IMR-90 (cell line): Measurements from ENCODE around the gene RPLP1. TPM values are rescaled to one million over a fixed set of nuclear protein-coding genes. Genes with fewer than 3 reads are reported as not detected.

Experiments
- ATAC-seq: fragments of 200-7000 bp; cut with Tn5 transposase; 2 replicates; pipeline ENCODE4 v1.9.1; 2020; ENCODE audit warnings: low read depth, mild to moderate bottlenecking, moderate library complexity
- BruUV-seq: library from RNA; stranded (reverse); fragments of 400-500 nt; replicated peaks from 2 replicates; lab custom pipeline; 2021; lab: Mats Ljungman, UMichigan
- CTCF ChIA-PET: fragments of 300-600 bp; formaldehyde crosslinking; extraction: SDS; loops from one replicate; lab custom pipeline; 2021; ENCODE audit warnings: antibody characterized with exemption; lab: Yijun Ruan, JAX
- POLR2A ChIA-PET: fragments of 300-600 bp; sonication (Branson Sonifier 250); formaldehyde crosslinking; loops from one replicate; lab custom pipeline; 2022; ENCODE audit warnings: antibody characterized with exemption; ENCODE audit not compliant: unreplicated experiment; lab: Charles Lee
- DNase-seq: peaks from one replicate; pipeline ENCODE4 v3.0.0; 2013
- H2AFZ ChIP-seq: replicated peaks from 2 replicates; pipeline ENCODE3; 2013; ENCODE audit warnings: low read length, mild to moderate bottlenecking; ENCODE audit not compliant: poor library complexity
- H2AK5ac ChIP-seq: 2 replicates; pipeline ENCODE4 v1.6.1; 2013; ENCODE audit warnings: low read depth, low read length, inconsistent platforms
- H2AK9ac ChIP-seq: replicated peaks from 2 replicates; pipeline ENCODE3; 2013; ENCODE audit warnings: mild to moderate bottlenecking, low read depth, low read length, moderate library complexity; ENCODE audit not compliant: poor library complexity
- H2BK120ac ChIP-seq: 2 replicates; pipeline ENCODE4 v1.6.1; 2013; ENCODE audit warnings: low read depth, low read length, inconsistent platforms
- H2BK15ac ChIP-seq: 3 replicates; pipeline ENCODE4 v1.6.1; 2013; ENCODE audit warnings: low read depth, low read length, inconsistent platforms
- H2BK20ac ChIP-seq: 2 replicates; pipeline ENCODE4 v1.6.1; 2013; ENCODE audit warnings: low read depth, mild to moderate bottlenecking, inconsistent platforms, low read length, moderate library complexity
- H2BK5ac ChIP-seq: 2 replicates; pipeline ENCODE4 v1.6.1; 2013; ENCODE audit warnings: mild to moderate bottlenecking, low read depth, low read length, inconsistent platforms; ENCODE audit not compliant: poor library complexity, severe bottlenecking
- H3K14ac ChIP-seq: replicated peaks from 2 replicates; pipeline ENCODE4 v1.6.1; 2013; ENCODE audit warnings: low read depth, low read length, inconsistent platforms
- H3K18ac ChIP-seq: 2 replicates; pipeline ENCODE4 v1.6.1; 2013; ENCODE audit warnings: low read depth, low read length, control low read depth
- H3K23ac ChIP-seq: 2 replicates; pipeline ENCODE4 v1.6.1; 2013; ENCODE audit warnings: low read depth, low read length, inconsistent platforms
- H3K27ac ChIP-seq: 2 replicates; pipeline ENCODE4 v1.5.1; 2013; ENCODE audit warnings: mild to moderate bottlenecking, control low read depth, low read length; ENCODE audit not compliant: insufficient read depth
- H3K27me3 ChIP-seq: 2 replicates; pipeline ENCODE4 v1.6.1; 2013; ENCODE audit warnings: low read length; ENCODE audit not compliant: control insufficient read depth, insufficient read depth
- H3K36me3 ChIP-seq: 2 replicates; pipeline ENCODE4 v1.6.1; 2013; ENCODE audit warnings: low read length, mixed read lengths; ENCODE audit not compliant: control insufficient read depth, insufficient read depth
- H3K4ac ChIP-seq: 2 replicates; pipeline ENCODE4 v1.6.1; 2013; ENCODE audit warnings: low read depth, low read length, inconsistent platforms
- H3K4me1 ChIP-seq: 2 replicates; pipeline ENCODE4 v1.6.1; 2013; ENCODE audit warnings: low read length, mixed read lengths; ENCODE audit not compliant: control insufficient read depth, insufficient read depth
- H3K4me2 ChIP-seq: 2 replicates; pipeline ENCODE4 v1.6.1; 2013; ENCODE audit warnings: low read depth, mild to moderate bottlenecking, control low read depth, low read length, moderate library complexity
- H3K4me3 ChIP-seq: 2 replicates; pipeline ENCODE4 v1.5.1; 2013; ENCODE audit warnings: low read depth, mild to moderate bottlenecking, control low read depth, low read length, moderate library complexity; ENCODE audit not compliant: insufficient read depth
- H3K56ac ChIP-seq: 2 replicates; pipeline ENCODE4 v1.6.1; 2013; ENCODE audit warnings: low read length, inconsistent platforms; ENCODE audit not compliant: insufficient read depth; ENCODE audit errors: extremely low read depth
- H3K79me1 ChIP-seq, 2 experiments: 2 replicates each; pipeline ENCODE4 v1.6.1; 2013; ENCODE audit warnings: low read length in 2 of 2, inconsistent platforms in 1 of 2, low read depth in 1 of 2
- H3K9ac ChIP-seq: 2 replicates; pipeline ENCODE4 v1.6.1; 2013; ENCODE audit warnings: low read depth, low read length, control low read depth
- H3K9me1 ChIP-seq: 2 replicates; pipeline ENCODE4 v1.6.1; 2013; ENCODE audit warnings: low read length, inconsistent platforms; ENCODE audit not compliant: insufficient read depth
- H3K9me3 ChIP-seq: 2 replicates; pipeline ENCODE4 v1.6.1; 2013; ENCODE audit warnings: low read length; ENCODE audit not compliant: control insufficient read depth, insufficient read depth
- H4K20me1 ChIP-seq: 2 replicates; pipeline ENCODE4 v1.6.1; 2013; ENCODE audit warnings: low read length, inconsistent platforms; ENCODE audit not compliant: insufficient read depth
- H4K5ac ChIP-seq: 2 replicates; pipeline ENCODE4 v1.6.1; 2013; ENCODE audit warnings: mild to moderate bottlenecking, low read depth, low read length, control low read depth
- H4K8ac ChIP-seq, 2 experiments: 2 replicates each; pipeline ENCODE4 v1.6.1; 2013; ENCODE audit warnings: low read depth in 2 of 2, low read length in 2 of 2, control low read depth in 1 of 2, inconsistent platforms in 1 of 2
- H4K91ac ChIP-seq: 2 replicates; pipeline ENCODE4 v1.6.1; 2013; ENCODE audit warnings: low read depth, low read length, inconsistent platforms; ENCODE audit not compliant: insufficient read depth
- FOS ChIP-seq: fragments of 150-350 bp; IDR thresholded peaks from 2 replicates; pipeline ENCODE4 v1.6.1; 2016; ENCODE audit warnings: low read depth, low read length
- NFE2L2 ChIP-seq: fragments of 150-350 bp; IDR thresholded peaks from 2 replicates; pipeline ENCODE4 v1.6.1; 2016; ENCODE audit warnings: low read depth, mild to moderate bottlenecking, low read length
- SMC3 ChIP-seq: fragments of 150-350 bp; IDR thresholded peaks from 2 replicates; pipeline ENCODE4 v1.6.1; 2016; ENCODE audit warnings: low read depth, mild to moderate bottlenecking, antibody characterized with exemption, low read length, moderate library complexity
- WGBS, 2 experiments: methylation state at CpG; one replicate each; pipeline versions ENCODE4 v1.1.5 to v1.1.7; 2013; ENCODE audit warnings: missing lambda C conversion rate in 2 of 2; ENCODE audit not compliant: insufficient read length in 1 of 2; ENCODE audit errors: extremely low coverage in 2 of 2; 5-methylcytosine and 5-hydroxymethylcytosine counted together
- dilution Hi-C: fragments of 300-500 bp; cut with HindIII; formaldehyde crosslinking; loops from one replicate; pipeline ENCODE4 v1.14.3; 2018; ENCODE audit warnings: low sequenced_read_pairs; ENCODE audit not compliant: unreplicated experiment
- in situ Hi-C: fragments of 300-500 bp; cut with MboI; formaldehyde crosslinking; loops from 3 replicates; pipeline ENCODE4 v1.14.3; 2019; ENCODE audit warnings: low sequenced_read_pairs, inconsistent platforms, mixed read lengths
- intact Hi-C: fragments of 100-400 bp; cut with micrococcal nuclease; formaldehyde crosslinking; loops from 2 replicates; pipeline ENCODE4 v1.10.0; 2022
- polyA plus RNA-seq, 3 experiments: library from polyadenylated mRNA; depleted of rRNA; stranded (reverse); fragments of >200 nt; gene quantifications; 2 replicates each; pipeline ENCODE4 v1.2.3, GENCODE V29; 2012; ENCODE audit warnings: low replicate concordance in 1 of 3
- total RNA-seq: library from RNA; depleted of rRNA; stranded (reverse); fragments of >200 nt; gene quantifications from 2 replicates; pipeline ENCODE4 v1.2.3, GENCODE V29; 2012
- TF ChIP-seq, protein P1 (sequence below): conservative IDR thresholded peaks from 2 replicates; pipeline ENCODE4 v1.5.1; 2012; ENCODE audit warnings: mild to moderate bottlenecking, low read depth, low read length, improper control_type of control experiment

RPLP1 gene
- total and polyA plus RNA-seq, 2 of the 4 experiments (the other 2 are of a cell fraction) = 97.0 to 1,440 TPM

DNA sequence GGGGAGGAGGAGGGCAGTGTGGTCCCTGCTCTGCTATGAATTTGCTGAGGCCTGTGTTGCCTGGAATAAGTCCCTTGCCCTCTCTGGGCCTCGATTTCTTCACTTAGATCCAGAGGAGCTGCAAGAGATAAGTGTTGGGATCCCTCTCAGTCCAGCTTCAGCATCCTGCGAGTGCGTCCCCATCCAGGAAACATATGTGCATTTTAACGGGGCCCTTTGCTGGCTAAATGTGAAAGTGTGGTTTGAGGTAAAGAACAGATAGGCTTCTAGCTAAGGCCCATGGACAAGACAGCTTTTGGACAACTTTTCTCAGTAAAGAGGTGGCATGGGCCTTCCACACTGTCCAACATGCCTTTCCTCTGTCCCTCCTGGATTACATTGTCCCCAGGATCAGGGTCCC, 26.5 kb downstream of the RPLP1 start:
- no peak overlapping the region for H3K4me2 ChIP-seq
- H2BK120ac ChIP-seq = no peak overlapping the region
- no peak overlapping the region for H2BK20ac ChIP-seq
- no TSS peak for BruUV-seq
- no peak overlapping the region for H3K4ac ChIP-seq
- H3K14ac ChIP-seq = no peak overlapping the region
- H3K9ac ChIP-seq = no peak overlapping the region
- no peak overlapping the region for H3K18ac ChIP-seq
- H3K9me1 ChIP-seq = 0 out of 2 replicates have a peak, but pooled peaks cover 1% of the 10 kb centered on the region
- TF ChIP-seq NFE2L2 (no peak), FOS (no peak), SMC3 (no peak)
- TF ChIP-seq, protein P1, sequence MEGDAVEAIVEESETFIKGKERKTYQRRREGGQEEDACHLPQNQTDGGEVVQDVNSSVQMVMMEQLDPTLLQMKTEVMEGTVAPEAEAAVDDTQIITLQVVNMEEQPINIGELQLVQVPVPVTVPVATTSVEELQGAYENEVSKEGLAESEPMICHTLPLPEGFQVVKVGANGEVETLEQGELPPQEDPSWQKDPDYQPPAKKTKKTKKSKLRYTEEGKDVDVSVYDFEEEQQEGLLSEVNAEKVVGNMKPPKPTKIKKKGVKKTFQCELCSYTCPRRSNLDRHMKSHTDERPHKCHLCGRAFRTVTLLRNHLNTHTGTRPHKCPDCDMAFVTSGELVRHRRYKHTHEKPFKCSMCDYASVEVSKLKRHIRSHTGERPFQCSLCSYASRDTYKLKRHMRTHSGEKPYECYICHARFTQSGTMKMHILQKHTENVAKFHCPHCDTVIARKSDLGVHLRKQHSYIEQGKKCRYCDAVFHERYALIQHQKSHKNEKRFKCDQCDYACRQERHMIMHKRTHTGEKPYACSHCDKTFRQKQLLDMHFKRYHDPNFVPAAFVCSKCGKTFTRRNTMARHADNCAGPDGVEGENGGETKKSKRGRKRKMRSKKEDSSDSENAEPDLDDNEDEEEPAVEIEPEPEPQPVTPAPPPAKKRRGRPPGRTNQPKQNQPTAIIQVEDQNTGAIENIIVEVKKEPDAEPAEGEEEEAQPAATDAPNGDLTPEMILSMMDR = no peak
- dilution Hi-C loops (no loop called here), intact Hi-C loops (loop anchor here (5.0 to 10.0 kb wide), 4 partner anchors 496 to 1396 kb away; no protein-coding TSS in a partner anchor), in situ Hi-C loops (loop anchor here (10.0 kb wide), 1 partner anchor 1006 kb away; no protein-coding TSS in a partner anchor)
- no peak overlapping the region for H2BK15ac ChIP-seq
- no peak overlapping the region for H3K27ac ChIP-seq
- H2AK5ac ChIP-seq = no peak overlapping the region
- no peak overlapping the region for H3K23ac ChIP-seq
- H2AK9ac ChIP-seq = no peak overlapping the region
- 80% methylated on average over 1 of the region's 4 CpGs; no CpG with 5 or more reads in 1 of the 2 experiments for WGBS, 2 experiments
- POLR2A ChIA-PET = no interaction called here
- H4K5ac ChIP-seq = no peak overlapping the region
- H3K79me1 ChIP-seq = no peaks in the 10 kb centered on the region
- H4K20me1 ChIP-seq = no peaks in the 10 kb centered on the region
- H3K4me3 ChIP-seq = no peak overlapping the region
- H4K91ac ChIP-seq = no peak overlapping the region
- H2AFZ ChIP-seq = no peak overlapping the region
- peaks cover 4% of the 10 kb centered on the region for H3K9me3 ChIP-seq
- peaks cover 25% of the 10 kb centered on the region for H3K27me3 ChIP-seq
- no peak overlapping the region for H4K8ac ChIP-seq
- H3K56ac ChIP-seq = no peak overlapping the region
- ATAC-seq = no peak
- H3K36me3 ChIP-seq = no peaks in the 10 kb centered on the region
- CTCF ChIA-PET = interaction anchor here (1.0 kb wide), 1 partner anchor 14 kb away, joined by 3 read pairs; no protein-coding TSS in a partner anchor
- no peak overlapping the region for H2BK5ac ChIP-seq
- DNase-seq = no peak
- peaks cover 7% of the 10 kb centered on the region for H3K4me1 ChIP-seq
